Motor neuron (in vitro differentiated cells): ENCODE measurements around the gene DIS3L2. TPM values are rescaled to one million over a fixed set of nuclear protein-coding genes. Genes with fewer than 3 reads are reported as not detected.

Source experiments
- ATAC-seq, 8 experiments: fragments of 200-7000 bp; cut with Tn5 transposase; replicated peaks in 6 of 8; 2 replicates each; pipeline ENCODE4 v1.8.0; 2021; ENCODE audit warnings: mild to moderate bottlenecking in 8 of 8, moderate library complexity in 8 of 8
- H3K27ac ChIP-seq, 2 donors: fragments of 250-450 bp; sonication (Bioruptor Pico); 2 replicates each; pipeline ENCODE4 v1.9.0; 2021; ENCODE audit warnings: antibody characterized with exemption in 2 of 2, mild to moderate bottlenecking in 2 of 2, moderate library complexity in 1 of 2
- H3K4me1 ChIP-seq, 2 donors: fragments of 250-450 bp; sonication (Bioruptor Pico); replicated peaks in 1 of 2; 2 replicates each; pipeline ENCODE4 v1.6.1; 2021; ENCODE audit warnings: antibody characterized with exemption in 2 of 2, mild to moderate bottlenecking in 2 of 2, moderate library complexity in 1 of 2
- H3K4me3 ChIP-seq, 5 donors: fragments of 250-450 bp; sonication (Bioruptor Pico); 2 replicates each; pipeline ENCODE4 v1.9.0; 2021; ENCODE audit warnings: antibody characterized with exemption in 5 of 5, mild to moderate bottlenecking in 5 of 5, moderate library complexity in 4 of 5
- WGBS, 10 experiments: fragments of 450-650 bp; shearing (Covaris generic); methylation state at CpG; one replicate each; pipeline ENCODE4 v1.0.0; 2022; 5-methylcytosine and 5-hydroxymethylcytosine counted together
- in situ Hi-C, 9 experiments: fragments of 400-800 bp; cut with MboI; loops; one replicate each; pipeline ENCODE4 v1.15.0; 2021; ENCODE audit warnings: low sequenced_read_pairs in 9 of 9, low pct_unique_long_range_greater_than_20kb in 2 of 9; ENCODE audit not compliant: unreplicated experiment in 9 of 9
- total RNA-seq, 8 experiments: library from RNA; unstranded; fragments of 300-600 nt; gene quantifications; 2 replicates each; pipeline versions ENCODE4 v1.2.3 to v1.2.4, GENCODE V29; 2022

Gene DIS3L2
- total RNA-seq, 8 experiments from 2014 or later = 10.6 to 33.1 (median 21.8) TPM

DNA sequence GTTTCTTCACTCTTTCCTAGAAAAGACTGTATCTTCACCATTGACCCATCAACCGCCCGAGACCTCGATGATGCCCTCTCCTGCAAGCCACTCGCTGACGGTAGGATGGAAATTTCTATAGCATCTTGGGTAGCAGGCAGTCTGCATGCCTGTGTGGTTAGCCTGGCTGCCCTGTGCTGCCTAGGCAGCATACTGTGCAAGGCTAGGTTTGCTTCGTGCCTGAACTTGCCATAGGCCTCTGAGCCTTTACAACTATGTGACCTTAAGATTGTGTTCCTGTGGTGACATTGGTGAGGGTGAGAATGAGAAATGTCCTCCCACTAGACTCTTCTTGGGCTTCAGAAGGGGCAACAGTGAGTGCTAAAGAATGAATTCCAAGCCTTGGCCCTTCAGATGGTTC lies 248.8 kb downstream of the DIS3L2 start:
- ATAC-seq = no peak
- 93 to 100% (median 98%) methylated on average over 2 to 6 of the region's 6 CpGs; no CpG with 5 or more reads in 3 of the 10 experiments for WGBS, 10 experiments
- no peaks in the 10 kb centered on the region for H3K4me1 ChIP-seq

DNA sequence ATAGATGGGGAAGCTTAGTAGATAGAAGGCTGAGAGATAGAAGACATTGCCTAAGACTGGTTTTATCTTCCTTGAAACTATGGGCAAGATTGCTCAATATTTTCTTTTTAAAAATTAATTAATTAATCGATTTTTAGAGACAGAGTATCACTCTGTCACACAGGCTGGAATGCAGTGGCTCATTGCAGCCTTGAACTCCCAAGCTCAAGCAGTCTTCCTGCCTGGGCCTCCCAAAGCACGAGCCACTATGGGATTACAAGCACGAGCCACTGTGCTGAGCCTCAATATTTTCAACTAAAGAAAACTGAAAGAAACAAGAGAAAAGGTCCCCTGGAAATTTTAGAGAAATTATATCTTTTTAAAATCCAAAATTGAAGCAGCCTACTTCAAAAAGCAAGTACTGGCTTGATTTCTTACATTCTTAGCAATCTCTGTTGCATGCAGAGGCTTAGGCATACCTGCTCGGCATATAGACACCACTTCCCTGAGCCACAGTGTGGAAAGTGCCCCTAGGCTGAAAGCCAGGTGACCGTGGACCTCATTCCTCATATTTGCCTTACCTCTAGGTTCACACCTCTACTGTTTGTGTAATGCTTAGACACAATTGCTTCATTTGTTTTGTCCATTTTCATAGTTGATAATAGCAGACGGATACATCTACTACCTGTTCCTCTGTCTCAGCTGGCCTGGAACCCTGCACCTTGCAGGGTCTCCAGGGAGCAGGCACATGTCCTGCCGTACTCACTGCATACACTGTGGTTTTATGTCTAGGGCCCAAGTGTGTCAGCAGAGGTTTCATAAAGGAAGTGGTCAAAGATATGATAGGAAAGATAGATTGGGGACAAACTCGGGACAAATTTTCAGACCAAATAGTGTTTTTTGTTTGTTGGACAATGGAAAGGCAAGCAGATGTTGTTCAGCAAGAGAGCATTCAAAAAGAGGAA lies 250.5 kb downstream of the DIS3L2 start:
- in situ Hi-C loops = no loop called here
- H3K27ac ChIP-seq = no peak overlapping the region
- no peak for ATAC-seq
- no peaks in the 10 kb centered on the region for H3K4me1 ChIP-seq
- no peak overlapping the region for H3K4me3 ChIP-seq
- 33 to 100% (median 93%) methylated on average over 1 to 8 of the region's 8 CpGs for WGBS, 10 experiments

More for the DNA sequence above, 248.8 kb downstream of the DIS3L2 start:
- H3K27ac ChIP-seq = no peak overlapping the region
- no peak overlapping the region for H3K4me3 ChIP-seq
- in situ Hi-C loops = no loop called here

DNA sequence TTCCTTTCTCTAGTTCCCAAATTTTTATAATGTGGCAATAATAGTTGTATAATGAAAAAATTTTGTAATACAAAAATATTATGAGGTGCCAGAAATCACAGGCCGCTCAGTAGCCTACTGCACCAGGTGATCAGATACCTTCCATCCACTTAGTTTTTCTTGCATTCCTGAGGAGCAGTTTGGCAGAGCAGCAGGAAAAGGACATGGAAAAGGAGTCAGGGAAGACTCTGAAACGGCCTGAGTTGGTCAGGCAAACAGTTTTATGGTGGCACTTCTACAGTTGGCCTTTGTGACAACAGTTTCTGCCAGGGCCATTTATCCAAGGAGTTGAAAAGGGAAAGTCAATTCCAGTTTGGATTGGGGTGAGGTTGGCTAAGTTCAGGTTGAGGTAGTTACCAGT lies 251.7 kb downstream of the DIS3L2 start:
- 20 to 100% (median 86%) methylated on average over 1 to 2 of the region's 2 CpGs; no CpG with 5 or more reads in 1 of the 10 experiments for WGBS, 10 experiments
- H3K4me1 ChIP-seq = no peaks in the 10 kb centered on the region
- in situ Hi-C loops = no loop called here
- no peak overlapping the region for H3K4me3 ChIP-seq
- H3K27ac ChIP-seq = no peak overlapping the region
- ATAC-seq = no peak

DNA sequence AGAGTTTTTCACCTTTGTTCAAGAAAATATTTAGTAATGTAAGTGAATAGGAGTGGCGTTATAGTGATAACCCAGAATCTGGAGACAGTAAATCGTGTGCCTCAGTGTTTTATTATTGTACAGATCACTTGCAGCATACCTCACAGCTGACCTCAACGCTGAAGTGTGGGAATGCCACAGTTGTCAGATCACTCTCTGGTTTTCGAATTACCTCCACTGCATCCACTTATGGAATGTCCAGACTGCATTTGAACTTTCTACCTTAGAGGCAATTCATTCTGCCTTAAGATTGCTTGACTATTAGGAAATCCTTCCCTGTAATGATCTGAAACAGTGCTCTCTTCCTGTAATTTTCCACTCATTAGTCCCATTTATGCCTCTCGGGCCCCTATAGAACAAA lies 252.5 kb downstream of the DIS3L2 start:
- Histone ChIP-seq H3K4me1 (no peaks in the 10 kb centered on the region), H3K27ac (no peak overlapping the region), H3K4me3 (no peak overlapping the region)
- WGBS, 10 experiments = 68 to 100% (median 95%) methylated on average over 1 to 5 of the region's 5 CpGs
- ATAC-seq = no peak
- in situ Hi-C loops = no loop called here

DNA sequence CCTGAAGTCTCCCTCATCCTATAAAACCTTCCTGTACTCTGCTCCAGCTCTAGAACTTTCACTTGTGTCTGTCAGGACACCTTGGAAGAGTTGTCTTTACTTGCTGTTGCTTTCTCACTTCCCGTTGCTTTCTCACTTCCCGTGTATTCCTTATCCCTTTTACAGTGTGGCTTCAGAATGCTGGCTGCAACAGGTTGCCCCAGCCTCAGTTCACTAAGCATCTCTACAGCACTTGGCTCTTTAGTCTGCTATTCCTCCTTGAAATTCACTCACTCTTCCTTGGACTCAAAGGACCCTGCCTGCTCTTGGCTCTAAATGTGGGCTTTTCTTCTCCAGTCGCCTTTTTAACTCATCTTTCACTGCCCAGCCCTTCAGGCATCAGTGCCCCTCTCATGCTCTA lies 254.5 kb downstream of the DIS3L2 start:
- H3K27ac ChIP-seq = no peak overlapping the region
- no peaks in the 10 kb centered on the region for H3K4me1 ChIP-seq
- 71 to 100% (median 90%) methylated on average over 1 to 3 of the region's 3 CpGs; no CpG with 5 or more reads in 1 of the 10 experiments for WGBS, 10 experiments
- H3K4me3 ChIP-seq = no peak overlapping the region
- no peak for ATAC-seq
- in situ Hi-C loops = no loop called here

DNA sequence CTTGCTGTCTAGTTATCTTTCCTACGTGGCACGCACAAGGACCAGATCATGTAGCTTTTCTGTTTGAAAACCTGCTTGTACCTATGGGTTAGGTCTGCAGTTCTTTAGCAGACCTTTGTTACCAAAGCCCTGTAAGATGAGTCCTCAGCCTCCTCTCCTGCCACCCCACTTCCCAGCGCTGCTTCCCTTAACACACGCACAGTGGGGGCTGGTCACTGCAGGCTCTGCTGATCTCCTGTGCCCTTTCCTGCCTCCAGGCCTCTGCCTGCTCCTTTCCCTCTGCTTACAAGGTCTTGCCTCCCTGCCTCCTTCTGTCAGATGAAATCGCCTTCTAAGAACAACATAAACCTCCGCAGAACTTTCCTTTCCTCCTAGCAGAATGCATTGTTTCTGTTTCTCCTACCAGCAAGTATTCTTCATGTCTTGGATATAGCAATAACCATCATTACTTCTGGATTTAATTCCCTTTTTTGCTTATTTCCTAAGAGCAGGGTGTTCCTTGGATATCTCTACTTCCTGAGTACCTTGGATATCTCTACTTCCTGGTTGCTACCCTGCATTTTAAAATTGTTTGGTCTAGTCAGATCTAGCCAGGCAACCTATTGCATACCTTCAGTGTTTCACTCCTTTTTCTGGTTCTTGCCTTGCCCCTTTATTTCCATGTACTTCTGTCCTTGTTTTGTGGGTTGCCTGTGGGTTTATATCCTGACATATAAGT lies 257.4 kb downstream of the DIS3L2 start:
- in situ Hi-C loops = no loop called here
- no peak for ATAC-seq
- WGBS, 10 experiments = 83 to 100% (median 93%) methylated on average over 1 to 6 of the region's 6 CpGs; no CpG with 5 or more reads in 1 of the 10 experiments
- Histone ChIP-seq H3K27ac (no peak overlapping the region), H3K4me3 (no peak overlapping the region), H3K4me1 (no peaks in the 10 kb centered on the region)

DNA sequence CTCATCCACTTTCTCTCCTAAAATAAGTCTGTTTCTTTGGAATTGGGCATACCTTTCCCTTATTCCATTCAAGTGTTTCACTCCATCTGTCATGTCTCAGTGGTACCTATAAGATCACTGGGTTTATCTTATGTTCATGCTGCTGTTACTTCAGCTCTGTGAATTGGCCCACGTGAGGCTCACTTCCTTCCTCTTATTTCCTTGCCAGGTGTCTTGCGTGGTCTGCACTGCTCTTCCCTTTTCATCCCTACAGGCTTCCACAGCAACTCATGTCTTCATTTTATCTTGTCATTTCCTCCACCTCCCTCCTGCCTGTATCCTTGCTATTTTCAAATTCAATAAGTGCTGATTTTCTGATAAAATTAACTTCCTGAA lies 258.0 kb downstream of the DIS3L2 start:
- no peak overlapping the region for H3K27ac ChIP-seq
- no peak overlapping the region for H3K4me3 ChIP-seq
- 56 to 100% (median 93%) methylated on average over 1 to 2 of the region's 2 CpGs for WGBS, 10 experiments
- in situ Hi-C loops = no loop called here
- H3K4me1 ChIP-seq = no peaks in the 10 kb centered on the region
- ATAC-seq = no peak

DNA sequence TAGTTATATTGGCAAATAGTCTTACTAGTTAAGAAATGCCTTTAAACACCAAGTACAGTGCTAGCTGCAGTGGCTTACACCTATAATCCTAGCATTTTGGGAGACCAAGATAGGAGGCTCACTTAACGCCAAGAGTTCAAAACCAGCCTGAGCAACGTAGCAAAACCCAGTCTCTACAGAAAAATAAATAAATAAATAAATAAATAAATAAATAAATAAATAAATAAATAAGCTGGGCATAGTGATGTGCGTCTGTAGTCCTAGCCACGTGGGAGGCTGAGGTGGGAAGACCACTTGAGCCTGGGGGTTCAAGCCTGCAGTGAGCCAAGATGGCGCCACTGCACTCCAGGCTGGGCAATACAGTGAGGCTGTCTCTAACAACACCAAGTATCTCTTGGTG lies 258.4 kb downstream of the DIS3L2 start:
- in situ Hi-C loops = no loop called here
- H3K4me1 ChIP-seq = no peaks in the 10 kb centered on the region
- no peak for ATAC-seq
- H3K4me3 ChIP-seq = no peak overlapping the region
- H3K27ac ChIP-seq = no peak overlapping the region
- 83 to 100% (median 94%) methylated on average over 2 to 5 of the region's 5 CpGs; no CpG with 5 or more reads in 3 of the 10 experiments for WGBS, 10 experiments

DNA sequence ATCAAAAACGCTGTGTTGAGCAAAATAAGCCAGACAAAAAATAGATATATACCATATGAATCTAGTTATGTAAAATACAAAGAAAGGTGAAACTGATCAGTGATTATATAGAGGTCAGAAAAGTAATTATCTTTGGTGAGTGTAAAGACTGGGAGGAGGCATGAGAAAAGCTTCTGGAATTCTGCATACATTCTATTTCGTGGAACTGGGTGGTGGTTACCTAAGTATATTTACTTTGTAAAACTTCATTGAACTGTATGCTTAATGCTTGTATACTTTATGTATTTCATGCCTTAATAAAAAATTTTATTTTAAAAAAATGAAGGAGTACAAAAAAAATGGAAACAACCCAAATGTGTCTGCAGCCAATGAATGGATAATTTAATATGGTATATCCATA lies 263.9 kb downstream of the DIS3L2 start:
- Histone ChIP-seq H3K4me1 (no peaks in the 10 kb centered on the region), H3K4me3 (no peak overlapping the region), H3K27ac (no peak overlapping the region)
- in situ Hi-C loops = no loop called here
- ATAC-seq = peak in 3 of 8 experiments; percentile 35 to 79 (median 66)
- 0 to 100% (median 40%) methylated on average over 1 to 2 of the region's 2 CpGs; no CpG with 5 or more reads in 1 of the 10 experiments for WGBS, 10 experiments

DNA sequence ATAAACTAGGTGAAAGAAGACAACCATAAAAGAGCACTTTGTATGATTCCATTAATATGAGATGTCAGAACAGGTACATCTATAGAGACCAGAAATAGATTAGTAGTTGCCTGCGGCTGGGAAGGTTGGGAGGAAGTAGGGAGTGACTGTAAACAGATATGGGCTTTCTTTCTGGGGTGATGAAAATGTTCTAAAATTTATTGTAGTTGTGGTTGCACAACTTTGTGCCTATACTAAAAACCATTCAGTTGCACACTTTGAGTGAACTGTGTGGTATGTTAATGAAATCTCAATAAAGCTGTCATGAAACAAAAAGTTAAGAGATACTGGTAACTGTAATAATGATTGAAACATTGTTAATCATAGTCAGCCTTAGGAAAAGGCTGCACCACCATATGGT lies 264.4 kb downstream of the DIS3L2 start:
- peak in 3 of 8 experiments; percentile 47 to 76 (median 71) for ATAC-seq
- Histone ChIP-seq H3K27ac (no peak overlapping the region), H3K4me1 (no peaks in the 10 kb centered on the region), H3K4me3 (no peak overlapping the region)
- in situ Hi-C loops = no loop called here
- WGBS, 10 experiments = 33 to 91% (median 83%) methylated on average over 1 of the region's 1 CpG; no CpG with 5 or more reads in 2 of the 10 experiments

DNA sequence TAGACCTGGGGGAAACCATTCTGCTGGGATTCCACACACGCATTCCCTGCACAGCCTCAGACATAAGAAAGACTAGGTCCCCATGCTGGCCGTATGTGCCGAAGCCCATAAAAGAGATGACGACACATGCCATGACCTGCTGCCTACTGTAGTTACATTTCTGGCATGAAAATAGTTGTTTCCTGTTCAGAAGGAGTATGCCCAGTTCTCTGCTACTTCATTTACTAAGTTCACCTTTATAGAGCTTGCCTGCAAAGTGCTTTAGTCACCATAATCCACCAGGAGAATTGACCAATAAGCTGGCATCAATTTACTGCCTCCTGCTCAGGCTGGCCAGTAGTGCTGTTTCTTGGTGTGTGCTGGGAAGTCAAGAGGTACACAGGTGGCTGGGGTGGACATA lies 266.8 kb downstream of the DIS3L2 start:
- H3K4me1 ChIP-seq = no peaks in the 10 kb centered on the region
- in situ Hi-C loops = no loop called here
- ATAC-seq = no peak
- no peak overlapping the region for H3K27ac ChIP-seq
- 40 to 100% (median 100%) methylated on average over 1 to 4 of the region's 4 CpGs; no CpG with 5 or more reads in 3 of the 10 experiments for WGBS, 10 experiments
- H3K4me3 ChIP-seq = no peak overlapping the region

DNA sequence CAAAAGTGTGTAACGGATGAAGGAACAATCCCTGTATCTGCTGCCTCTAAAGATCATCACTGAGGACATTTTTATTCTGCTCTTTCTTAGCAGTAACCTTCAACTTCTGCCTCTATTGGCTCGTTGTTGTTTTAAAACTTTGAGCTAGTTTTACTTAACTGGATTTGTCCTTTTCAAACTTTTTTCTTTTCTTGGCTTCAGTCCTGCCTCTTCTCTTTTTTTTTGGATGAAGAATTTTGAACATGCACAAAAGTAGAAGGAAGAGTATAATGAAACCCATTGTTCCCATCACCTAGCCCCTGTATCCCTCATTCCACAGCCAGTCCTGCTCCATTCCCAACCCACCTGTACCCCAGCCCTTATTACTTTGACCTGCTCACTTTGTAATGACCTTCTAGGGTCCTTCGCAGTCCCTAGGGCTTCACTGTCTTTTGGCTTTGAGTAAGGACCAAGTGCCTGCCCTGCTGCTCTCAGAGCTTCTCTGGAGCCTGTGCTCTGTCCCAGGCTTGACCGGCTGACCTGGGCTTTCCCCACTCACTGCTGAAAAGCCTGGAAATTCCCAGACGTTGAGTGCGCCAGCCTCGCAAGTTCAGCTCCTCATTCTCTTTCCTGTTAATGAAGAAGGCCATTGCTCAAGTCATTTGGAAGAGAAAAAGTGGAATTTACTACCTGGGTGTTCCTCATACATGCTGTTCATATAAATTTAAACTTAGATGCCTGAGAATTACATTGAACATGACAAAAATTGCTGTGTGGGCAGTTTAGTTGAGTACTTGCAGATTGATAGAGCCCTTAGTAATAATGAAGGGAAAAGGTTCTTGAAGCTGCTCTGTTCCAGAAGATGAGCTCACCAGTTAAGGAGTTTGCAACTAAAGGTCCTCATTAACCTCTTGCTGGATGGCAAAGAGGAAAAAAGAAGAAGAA lies 267.7 kb downstream of the DIS3L2 start:
- 54 to 100% (median 80%) methylated on average over 1 to 7 of the region's 7 CpGs for WGBS, 10 experiments
- peak in 1 of 8 experiments; percentile 15 for ATAC-seq
- Histone ChIP-seq H3K27ac (no peak overlapping the region), H3K4me3 (no peak overlapping the region), H3K4me1 (no peaks in the 10 kb centered on the region)
- in situ Hi-C loops = no loop called here
